NCI-H1930 (cell line): ENCODE measurements around the gene COX4I1.
"Not testable (repeated sequence)": the region's sequence is repeated elsewhere in the genome, so short reads cannot be mapped to it uniquely, and the experiment has no call there.

Experiments
- DNase-seq, 2 experiments: peaks; one replicate each; lab custom pipeline; 2025; lab: John Stamatoyannopoulos, UW

The COX4I1 gene

DNA sequence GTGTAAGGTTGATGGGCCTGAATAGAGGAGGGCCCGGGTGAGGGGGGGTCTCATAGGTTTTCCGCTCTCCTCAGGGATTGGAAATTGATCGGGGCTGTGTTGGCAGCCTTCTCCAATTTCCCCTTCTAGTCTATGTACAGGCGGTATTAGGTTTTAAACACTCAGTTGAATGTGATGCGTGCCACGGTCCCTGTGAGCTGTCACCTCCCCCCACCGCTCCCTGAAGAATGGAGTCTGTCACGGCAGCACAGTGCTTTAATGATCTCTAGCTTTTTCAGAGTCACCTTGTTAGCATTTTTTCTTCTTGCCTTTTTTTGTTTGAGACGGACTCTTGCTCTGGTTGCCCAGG lies 800 bp downstream of the COX4I1 start:
- DNase-seq = no peak

DNA sequence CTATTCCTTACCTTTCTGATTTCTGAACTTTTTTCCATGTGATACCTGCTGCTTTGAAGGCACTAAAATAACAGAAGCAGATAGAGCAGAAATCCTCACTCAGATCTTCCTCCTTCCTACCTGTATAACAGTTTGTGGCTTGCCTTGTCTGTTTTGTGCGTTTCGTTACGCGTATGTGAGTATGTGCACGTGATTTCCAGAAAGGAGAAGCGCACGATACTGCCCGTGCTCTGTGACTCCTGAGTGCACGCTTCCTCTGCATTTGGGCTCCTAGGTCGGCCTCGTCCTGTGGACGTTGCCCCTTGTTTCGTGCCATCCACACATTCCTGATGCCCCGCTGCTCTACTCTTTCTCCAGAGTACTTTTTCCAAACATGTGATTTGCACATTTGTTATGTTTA lies 4.1 kb downstream of the COX4I1 start:
- no peak for DNase-seq

DNA sequence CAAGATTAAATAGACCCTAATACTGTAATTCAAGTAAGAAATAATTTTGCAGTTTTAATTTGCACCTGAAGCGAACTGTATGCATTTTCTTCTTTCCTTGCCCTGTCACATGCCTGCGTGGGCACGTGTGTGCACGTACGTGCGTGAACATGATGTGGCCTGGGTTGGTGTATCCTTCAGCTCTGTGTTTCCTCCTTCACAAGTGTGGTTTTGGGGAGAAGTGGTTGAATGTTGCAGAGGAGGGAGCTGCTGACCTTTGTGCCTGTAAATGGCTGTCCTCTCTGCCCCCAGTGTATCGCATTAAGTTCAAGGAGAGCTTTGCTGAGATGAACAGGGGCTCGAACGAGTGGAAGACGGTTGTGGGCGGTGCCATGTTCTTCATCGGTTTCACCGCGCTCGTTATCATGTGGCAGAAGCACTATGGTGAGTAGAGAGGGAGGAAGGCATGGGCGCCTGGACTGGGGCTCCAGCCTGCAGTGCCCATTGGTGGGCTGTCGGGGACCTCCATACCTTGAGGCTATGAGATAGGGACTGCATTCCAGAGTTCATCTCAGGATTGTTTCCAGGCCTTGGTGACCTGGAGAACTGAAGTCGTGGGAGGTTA lies 6.0 kb downstream of the COX4I1 start:
- no peak for DNase-seq

DNA sequence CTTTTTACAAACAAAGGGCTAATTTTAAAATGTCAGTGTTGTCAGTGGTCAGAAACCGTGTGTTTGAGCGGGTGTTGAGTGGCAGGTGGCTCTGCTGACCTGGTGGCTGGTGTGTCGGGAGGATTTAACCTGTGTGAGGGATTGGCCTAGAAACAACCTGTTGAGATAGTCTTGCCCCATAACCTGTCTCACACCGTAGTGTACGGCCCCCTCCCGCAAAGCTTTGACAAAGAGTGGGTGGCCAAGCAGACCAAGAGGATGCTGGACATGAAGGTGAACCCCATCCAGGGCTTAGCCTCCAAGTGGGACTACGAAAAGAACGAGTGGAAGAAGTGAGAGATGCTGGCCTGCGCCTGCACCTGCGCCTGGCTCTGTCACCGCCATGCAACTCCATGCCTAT lies 7.0 kb downstream of the COX4I1 start:
- no peak for DNase-seq

DNA sequence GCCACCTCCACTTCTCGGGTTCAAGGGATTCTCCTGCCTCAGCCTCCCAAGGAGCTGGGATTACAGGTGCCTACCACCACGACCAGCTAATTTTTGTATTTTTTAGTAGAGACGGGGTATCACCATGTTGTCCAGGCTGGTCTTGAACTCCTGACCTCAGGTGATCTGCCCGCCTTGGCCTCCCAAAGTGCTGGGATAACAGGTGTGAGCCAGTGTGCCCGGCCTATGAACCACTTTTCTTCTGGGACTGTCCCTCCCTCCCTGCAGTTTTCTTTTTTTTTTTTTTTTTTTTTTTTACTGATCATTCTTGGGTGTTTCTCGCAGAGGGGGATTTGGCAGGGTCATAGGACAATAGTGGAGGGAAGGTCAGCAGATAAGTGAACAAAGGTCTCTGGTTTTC lies 7.8 kb downstream of the COX4I1 start:
- DNase-seq = not testable (repeated sequence)

DNA sequence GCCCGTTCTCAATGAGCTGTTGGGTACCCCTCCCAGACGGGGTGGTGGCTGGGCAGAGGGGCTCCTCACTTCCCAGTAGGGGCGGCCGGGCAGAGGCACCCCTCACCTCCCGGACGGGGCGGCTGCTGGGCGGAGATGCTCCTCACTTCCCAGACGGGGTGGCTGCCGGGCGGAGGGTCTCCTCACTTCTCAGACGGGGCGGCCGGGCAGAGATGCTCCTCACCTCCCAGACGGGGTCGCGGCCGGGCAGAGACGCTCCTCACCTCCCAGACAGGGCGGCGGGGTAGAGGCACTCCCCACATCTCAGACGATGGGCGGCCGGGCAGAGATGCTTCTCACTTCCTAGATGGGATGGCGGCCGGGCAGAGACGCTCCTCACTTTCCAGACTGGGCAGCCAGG lies 8.6 kb downstream of the COX4I1 start:
- not testable (repeated sequence) for DNase-seq

DNA sequence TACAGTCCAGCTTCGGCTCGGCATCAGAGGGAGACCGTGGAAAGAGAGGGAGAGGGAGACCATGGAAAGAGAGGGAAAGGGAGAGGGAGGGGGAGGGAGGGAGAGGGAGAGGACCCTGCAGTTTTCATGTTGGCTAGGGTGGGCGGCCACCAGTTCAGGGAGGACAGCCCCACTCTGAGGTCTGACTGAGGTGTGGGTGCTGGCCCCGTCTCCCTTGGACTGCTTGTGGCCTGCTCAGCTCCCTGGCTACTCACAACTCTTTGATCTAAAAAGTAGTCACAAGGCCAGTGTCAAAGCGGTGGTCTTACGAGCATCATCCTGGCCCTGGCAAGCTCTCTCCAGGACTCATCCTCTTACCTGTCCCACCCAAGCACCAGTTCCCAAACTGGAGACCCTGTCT lies 9.4 kb downstream of the COX4I1 start:
- no peak for DNase-seq

DNA sequence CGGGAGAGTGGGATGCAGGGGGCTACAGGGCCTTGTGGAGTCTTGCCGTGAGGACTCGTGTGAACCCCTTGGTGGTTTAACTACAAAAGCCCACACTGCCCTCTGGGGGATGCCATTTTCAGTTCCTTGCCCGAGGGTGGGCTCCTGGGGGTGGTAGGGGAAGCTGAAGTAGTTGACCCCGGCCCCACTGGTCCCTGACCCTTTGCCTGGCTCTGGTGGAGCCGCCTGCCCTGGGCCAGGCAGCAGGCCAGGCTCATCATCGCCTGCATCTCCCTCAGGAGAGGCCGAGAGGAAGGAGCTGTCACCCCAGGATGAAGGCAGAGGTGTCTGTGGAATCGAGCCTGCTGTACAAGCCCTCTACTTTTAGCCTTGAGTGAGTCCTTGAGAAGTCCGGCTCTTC lies 10.2 kb downstream of the COX4I1 start:
- no peak for DNase-seq

DNA sequence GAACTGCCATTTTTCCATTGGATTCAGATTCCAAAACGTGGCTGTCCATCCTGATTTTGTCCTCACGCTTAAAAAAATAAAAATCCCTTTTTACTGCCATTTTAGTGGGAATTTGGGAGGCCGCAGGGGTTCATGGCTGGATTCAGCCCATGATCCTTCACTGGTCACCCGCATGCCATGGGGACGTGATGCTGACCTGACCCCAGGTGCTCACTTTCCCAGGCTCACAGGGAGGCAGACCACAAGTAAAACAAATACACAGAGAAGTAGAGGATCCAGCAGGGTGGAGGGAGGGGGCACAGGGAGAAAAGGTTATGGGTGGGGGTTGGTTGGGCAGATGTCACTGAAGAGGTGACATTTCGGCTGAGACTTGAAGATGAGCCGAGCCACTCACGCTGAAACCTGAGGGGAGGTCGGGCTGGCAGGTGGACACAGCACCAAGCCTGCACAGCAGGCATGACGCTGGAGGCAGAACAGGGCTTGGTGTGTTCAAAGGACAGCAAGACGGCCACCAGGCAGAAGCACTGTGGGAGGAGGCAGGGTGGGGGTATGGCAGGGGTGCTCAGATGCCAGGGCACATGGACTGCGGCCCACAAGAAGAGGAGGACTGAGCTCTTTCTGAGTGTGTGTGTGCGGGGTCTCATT lies 10.7 kb downstream of the COX4I1 start:
- no peak for DNase-seq

DNA sequence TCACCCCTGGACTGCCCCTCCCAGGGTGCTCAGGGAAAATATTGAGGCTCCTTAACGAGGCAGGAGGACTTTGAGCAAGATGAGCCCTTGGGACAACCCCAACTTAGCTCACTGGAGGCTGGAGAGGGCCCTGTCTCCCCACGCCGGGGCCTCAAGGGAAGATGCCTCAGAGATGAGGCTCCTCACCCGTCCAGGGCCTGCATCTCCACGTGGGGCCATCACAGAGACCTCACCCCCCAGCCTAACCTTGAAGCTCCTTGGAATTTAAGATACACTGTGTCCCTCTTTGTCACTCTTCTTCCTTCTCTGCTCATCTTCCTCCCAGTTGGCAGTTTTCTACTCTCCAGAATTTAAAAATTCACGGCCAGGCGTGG lies 11.2 kb downstream of the COX4I1 start:
- DNase-seq = no peak

DNA sequence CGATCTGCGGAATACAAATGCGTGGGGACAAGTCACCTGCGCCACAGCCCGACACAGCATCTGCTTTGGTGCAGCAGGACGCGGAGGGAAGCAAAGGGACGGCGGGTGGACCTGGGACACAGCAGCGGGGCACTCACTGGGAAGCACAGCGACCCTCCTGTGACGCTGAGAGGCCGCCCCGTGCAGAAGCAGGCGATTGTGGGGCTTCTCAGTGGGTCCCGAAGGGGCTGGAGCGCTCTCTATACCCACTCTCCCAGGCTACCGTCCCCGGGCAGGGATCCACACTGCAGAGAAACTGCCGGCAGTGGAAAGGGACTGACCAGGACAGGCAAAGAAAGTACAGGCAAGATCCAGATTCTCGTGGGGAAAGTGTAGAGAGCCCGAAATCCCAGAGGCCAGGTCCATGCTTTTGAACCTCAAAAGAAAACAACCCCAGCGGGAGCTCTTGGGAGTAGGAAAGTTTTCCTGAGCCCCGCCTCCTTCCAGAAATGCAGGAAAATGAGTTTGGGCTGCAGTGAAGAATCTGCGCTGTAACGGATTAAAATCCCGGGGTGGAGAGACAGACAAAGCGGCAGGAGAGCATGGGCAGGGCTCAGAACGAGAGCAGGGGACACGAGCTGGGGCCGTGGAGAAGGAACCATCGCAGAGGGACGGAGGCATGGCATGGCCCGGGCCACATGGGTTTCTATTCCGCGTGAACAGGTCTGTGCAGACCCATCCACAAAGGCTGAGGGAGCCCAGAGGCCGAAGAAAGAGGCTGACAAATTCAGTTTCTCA lies 12.7 kb downstream of the COX4I1 start:
- DNase-seq = no peak

DNA sequence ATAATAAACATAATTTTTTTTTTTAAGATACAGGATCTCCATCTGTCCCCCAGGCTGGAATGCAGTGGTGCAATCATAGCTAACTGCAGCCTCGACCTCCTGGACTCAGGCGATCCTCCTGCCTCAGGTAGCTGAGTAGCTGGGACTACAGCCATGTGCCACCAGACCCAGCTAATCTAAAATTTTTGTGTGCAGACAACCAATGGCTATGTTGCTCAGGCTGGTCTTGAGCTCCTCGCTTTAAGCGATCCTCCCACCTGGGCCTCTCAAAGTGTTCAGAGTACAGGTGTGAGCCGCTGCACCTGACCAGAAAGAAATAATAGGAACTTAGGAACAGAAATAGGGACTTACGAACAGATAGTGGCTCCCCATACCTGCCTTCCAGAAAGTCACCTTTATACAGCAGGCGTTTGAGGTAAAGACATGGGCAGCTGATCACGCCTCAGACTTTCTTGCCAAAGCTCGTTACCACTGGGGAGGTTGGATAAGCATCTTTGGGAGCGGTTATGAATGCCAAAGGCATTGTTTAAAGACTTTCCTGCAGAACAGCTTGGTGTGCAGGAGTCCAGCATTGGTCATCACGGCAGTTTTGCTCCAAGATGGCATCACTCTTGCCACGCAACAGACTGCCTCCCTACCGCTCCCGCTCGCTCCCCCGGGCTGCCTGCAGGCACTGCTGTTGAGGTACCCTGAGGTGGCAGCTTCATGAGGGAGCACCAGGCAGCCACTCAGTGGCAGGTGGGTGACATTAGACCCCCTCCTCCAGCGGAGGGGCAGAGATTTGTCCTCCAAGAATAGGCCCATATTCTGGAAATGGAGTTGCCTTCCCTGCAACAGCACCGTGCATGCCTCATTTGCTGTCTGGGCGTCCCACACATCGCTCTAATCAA lies 13.6 kb downstream of the COX4I1 start:
- no peak for DNase-seq

DNA sequence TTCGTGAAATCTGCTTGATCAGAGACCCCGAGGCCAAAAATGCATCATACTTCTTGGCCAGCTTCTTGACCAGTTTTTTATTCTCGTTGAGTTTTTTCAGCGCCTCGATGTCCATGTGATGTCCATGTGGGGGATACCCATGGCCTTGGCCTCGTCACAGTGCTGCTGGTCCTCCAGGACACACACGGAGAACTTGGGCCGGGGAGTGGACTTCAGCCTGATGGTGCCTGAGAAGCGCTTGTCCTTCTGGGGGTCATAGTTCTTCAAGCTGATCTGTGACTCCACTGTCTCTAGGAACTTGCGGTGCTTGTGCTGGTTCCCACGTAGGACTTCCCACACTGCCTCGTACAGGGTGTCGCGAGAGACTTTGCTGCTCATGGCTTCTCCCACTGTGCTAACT lies 16.7 kb downstream of the COX4I1 start:
- no peak for DNase-seq

DNA sequence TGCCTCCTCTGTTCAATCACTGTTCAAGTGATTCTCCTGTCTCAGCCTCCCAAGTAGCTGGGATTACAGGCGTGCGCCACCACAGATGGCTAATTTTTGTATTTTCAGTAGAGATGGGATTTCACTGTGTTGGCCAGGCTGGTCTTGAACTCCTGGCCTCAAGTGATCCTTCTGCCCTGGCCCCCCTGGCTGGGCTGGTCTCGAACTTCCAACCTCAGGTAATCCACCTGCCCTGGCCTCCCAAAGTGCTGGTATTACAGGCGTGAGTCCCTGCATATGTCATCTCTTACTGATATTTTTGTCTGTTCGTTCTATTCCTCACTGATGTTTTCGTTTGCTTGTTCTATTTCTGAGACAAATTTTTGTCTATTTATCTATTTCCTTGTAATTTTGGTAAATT lies 17.7 kb downstream of the COX4I1 start:
- DNase-seq = not testable (repeated sequence)

DNA sequence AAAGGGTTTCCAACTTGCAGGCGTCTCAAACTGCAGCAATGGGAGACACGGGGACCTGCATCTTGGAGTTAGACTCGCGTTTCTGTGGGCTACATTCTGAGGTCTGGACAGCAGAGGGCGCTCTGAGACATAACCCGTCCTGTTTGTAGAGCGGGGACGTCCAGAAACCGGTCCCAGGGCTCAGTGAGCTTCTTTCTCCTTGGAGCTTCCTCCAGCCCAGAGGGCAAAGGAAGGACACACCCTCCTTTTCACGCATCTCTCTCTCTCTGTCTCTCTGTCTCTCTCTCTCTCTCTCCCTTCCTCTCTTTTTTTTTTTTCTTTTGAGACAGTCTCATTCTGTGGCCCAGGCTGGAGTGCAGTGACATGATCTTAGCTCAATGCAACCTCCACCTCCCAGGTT lies 19.8 kb downstream of the COX4I1 start:
- DNase-seq = peak in 1 of 2 experiments; percentile 57

DNA sequence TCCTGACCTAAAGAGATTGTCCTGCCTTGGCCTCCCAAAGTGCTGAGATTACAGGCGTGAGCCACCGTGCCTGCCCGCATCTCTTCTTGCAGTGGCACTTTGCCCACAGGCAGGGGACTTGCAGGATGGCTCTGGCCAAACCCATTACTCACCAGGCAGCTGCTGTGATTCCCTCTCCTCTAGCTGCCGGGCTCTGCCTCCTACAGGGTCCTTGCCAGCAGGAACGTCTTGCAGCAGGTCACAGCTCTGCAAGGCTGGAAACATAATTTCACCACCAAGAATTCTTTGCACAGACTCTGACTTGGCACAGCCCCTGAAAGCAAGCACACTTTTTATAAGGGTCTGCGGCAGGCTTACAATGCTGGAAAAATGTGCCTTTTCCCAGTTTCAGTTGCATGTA lies 20.3 kb downstream of the COX4I1 start:
- DNase-seq = no peak

DNA sequence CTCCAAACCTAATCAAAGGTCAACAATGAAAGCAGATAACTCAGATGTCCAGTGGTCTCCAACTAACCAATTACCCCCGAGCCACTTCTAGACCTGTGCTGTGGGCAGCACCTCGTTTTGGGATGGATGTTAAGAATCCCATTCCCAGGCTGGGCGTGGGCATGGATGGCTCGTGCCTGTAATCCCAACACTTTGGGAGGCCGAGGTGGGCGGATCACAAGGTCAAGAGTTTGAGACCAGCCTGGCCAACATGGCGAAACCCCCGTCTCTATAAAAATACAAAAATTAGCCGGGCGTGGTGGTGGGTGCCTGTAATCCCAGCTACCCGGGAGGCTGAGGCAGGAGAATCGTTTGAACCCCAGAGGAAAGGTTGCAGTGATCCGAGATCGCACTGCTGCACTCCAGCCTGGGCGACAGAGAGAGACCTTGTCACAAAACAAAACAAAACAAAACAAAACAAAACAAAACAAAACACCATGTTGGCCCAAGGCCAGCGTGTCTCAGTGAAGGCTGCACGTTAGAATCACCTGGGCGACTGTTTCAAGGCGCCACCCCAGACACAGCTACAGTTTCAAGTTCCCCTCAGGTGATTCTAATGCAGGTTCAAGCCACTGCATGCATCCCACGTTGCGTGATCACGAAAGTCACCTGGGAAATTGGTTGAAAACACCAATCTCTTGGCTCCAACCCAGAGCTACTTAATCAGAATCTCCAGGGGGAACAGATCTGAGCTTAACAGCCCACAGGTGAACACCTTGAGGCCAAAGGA lies 21.3 kb downstream of the COX4I1 start:
- DNase-seq = no peak

DNA sequence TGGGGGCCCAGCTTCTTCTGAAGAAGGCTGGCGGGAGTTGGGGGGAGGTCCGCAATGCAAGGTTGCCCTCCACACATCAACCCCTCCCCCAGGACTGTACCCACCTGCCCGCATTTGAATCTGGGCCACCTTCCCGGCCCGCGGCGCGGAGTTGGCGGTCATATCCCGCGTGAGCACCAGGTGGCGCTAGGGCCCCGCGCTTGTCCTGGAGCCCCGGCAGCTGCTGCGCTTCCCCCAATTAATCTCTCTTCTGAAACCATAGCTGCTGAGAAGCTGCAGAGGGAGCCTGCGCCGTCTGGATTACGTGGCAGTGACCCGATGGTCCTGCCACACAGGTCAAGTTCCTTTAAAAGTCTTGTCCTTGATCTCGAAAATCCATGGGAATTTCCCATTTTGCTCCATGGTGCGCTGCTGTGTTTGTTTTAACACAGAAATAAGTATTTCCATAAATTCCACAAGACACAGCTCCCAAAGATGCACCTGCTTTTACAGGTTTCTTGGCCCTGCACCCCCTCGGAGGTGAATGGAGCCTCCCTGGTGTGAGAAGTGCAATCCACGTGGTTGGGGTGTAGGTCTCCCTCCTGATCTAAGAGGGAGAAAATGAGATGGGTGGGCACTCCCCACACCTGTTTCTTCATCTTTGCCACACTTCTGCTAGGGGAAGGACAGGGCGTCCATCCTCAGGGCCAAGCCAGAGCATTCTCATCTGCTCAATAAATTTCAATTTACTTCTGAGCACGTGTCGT lies 22.1 kb downstream of the COX4I1 start:
- peak; percentile 48 to 55 for DNase-seq

DNA sequence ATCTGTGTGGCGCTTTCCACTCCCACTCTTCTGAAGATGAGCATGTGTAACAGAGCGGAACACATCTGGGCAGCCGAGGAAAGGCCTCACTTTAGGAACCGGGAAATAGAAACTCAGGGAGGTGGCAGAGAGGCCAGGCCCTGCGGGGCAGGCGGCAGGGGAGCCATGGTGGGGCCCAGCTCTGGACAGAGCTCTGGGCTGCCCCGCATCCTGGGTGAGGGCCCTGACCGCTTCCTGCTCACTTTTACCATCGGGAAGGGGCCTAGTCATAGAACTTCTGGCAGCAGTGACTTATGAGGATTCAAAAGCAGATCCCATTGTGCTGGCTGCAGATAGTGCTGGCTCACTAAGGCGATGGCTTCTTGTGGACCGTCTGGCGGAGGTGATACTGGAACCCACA lies 22.6 kb downstream of the COX4I1 start:
- DNase-seq = no peak

DNA sequence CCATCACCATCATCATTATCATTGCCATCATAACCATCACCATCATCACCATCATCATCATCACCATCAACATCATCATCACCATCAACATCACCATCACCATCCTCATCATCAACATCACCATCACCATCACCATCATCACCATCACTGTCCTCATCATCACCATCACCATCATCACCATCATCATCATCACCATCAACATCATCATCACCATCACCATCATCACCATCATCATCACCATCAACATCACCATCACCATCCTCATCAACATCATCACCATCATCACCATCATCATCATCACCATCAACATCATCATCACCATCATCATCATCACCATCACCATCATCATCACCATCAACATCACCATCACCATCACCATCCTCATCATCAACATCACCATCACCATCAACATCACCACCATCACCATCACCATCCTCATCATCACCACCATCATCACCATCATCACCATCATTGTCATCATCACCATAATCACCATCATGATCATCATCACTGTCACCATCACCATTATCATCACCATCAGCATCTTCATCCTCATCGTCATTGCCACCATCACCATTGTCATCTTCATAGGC lies 23.9 kb downstream of the COX4I1 start:
- no peak for DNase-seq
